Left colon (tissue), 2 donors: ENCODE data around the gene CCDC78. TPM values are rescaled to one million over a fixed set of nuclear protein-coding genes. Genes with fewer than 3 reads are reported as not detected.
"Not testable (repeated sequence)": the region's sequence is repeated elsewhere in the genome, so short reads cannot be mapped to it uniquely, and the experiment has no call there.

Experiments used
- ATAC-seq: fragments of 200-7000 bp; cut with Tn5 transposase; one replicate; pipeline ENCODE4 v1.9.1; 2020; ENCODE audit warnings: mild to moderate bottlenecking, moderate library complexity
- DNase-seq, 2 donors: peaks; one replicate each; pipeline ENCODE4 v3.0.0-alpha.2; 2020
- intact Hi-C, 2 donors: fragments of 100-400 bp; cut with DNase I in 1 of 2; cut with micrococcal nuclease in 1 of 2; formaldehyde crosslinking; loops; one replicate each; pipeline versions ENCODE4 v1.11.2 to v1.14.0; 2022; cut with DNase I, micrococcal nuclease
- total RNA-seq, 2 donors: library from RNA; stranded (reverse); fragmentation: NEBNext Ultra II Directional; extraction: Animal tissue kit (Norgen Biotek cat#: 25700); gene quantifications; one replicate each; pipeline ENCODE4 v1.2.1, GENCODE V29; 2021
- donor health status: DM: no; HTN: no; CAD: no.
- donor health status: DM: yes; HTN: yes; CAD: no.

CCDC78 gene
- total RNA-seq, 2 donors from 2014 or later, result 0.75 to 0.95 TPM

GRCh38 chr16:706189-707061 lies 19.8 kb downstream of the CCDC78 start:
- no peak for ATAC-seq
- intact Hi-C loops, result loop anchor here in 1 of 2 donors (10.0 kb wide), 1 partner anchor 48 kb away; no protein-coding TSS in a partner anchor
- DNase-seq, result no peak

GRCh38 chr16:705431-706188 lies 20.6 kb downstream of the CCDC78 start, which contains the start of gene FBXL16:
TSS of gene FBXL16 (minus strand) at chr16:705801. CDS start at chr16:697405, 8,396 bp downstream.
- intact Hi-C loops, result loop anchor here in 1 of 2 donors (10.0 kb wide), 1 partner anchor 49 kb away; no protein-coding TSS in a partner anchor
- ATAC-seq (peak; percentile 6), DNase-seq (no peak)

DNA sequence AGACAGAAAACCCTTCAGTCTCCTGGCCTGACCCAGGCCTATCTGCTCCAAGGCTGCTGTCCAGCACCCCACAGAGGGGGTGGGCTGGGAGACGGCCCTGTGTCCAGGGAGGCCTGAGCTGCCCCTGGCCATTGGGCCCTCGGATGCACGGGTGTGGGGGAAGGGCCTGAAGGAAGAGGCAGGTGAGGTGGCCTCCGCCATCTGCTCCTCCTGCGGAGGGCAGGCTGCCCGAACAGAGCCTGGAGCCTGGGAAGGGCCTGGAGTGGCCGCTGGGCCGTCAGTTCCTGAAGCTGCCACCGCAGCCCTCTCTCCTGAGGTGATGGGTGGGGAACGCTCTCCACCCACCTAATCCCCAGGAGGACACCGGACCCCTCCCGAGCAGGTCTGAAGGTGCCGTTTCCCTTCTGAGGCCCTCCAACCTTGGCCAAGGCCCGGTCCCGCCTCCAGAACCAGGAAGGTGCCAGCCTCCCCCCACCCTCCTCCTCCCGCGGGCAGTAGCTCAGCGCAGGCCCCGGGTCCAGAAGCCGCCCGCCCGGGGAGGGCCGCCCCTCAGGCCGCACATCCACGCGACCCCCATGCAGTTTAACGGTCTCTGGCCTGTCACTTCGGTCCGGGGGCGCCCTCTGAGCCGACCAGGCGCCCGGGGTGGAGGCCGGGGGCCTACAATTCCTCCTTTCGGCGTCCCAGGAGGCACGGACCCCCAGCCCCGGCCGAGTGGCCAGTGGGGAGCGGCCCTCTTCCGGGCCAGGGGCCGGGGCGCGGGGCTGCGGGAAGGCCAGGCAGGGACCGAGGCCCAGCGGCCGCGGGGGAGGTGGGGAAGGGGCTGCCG lies 21.5 kb downstream of the CCDC78 start:
- ATAC-seq, result no peak
- no peak for DNase-seq
- intact Hi-C loops, result loop anchor here in 1 of 2 donors (10.0 kb wide), 1 partner anchor 50 kb away; no protein-coding TSS in a partner anchor

- DNase-seq, result no peak
- intact Hi-C loops, result loop anchor here in 1 of 2 donors (10.0 kb wide), 1 partner anchor 51 kb away; no protein-coding TSS in a partner anchor
- no peak for ATAC-seq
These were observed 22.2 kb downstream of the CCDC78 start for GRCh38 chr16:704047-704446.

DNA sequence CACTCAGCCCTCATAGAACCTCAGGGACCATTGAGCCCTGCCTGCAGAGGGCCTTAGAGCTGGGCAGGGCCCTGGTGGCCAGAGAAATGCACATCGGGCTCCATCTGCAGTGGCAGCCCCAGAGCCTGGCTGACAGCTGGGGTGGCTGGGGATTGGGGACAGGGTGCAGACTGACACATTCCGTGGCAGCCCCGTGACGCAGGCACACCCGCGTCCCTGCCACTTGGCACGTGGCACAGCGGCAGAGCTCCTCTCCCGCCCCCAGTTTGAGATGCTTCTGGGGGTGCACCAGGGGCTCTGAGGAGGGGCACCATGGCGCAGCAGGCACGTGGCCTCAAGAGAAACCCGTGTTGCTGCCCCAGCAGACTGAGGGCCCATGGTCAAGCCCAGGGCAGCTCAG lies 22.8 kb downstream of the CCDC78 start:
- intact Hi-C loops, result loop anchor here in 1 of 2 donors (10.0 kb wide), 1 partner anchor 51 kb away; no protein-coding TSS in a partner anchor
- no peak for DNase-seq
- no peak for ATAC-seq

GRCh38 chr16:702341-702740 lies 23.9 kb downstream of the CCDC78 start:
- no peak for ATAC-seq
- intact Hi-C loops, result loop anchor here in 1 of 2 donors (10.0 kb wide), 1 partner anchor 52 kb away; no protein-coding TSS in a partner anchor
- DNase-seq, result no peak

DNA sequence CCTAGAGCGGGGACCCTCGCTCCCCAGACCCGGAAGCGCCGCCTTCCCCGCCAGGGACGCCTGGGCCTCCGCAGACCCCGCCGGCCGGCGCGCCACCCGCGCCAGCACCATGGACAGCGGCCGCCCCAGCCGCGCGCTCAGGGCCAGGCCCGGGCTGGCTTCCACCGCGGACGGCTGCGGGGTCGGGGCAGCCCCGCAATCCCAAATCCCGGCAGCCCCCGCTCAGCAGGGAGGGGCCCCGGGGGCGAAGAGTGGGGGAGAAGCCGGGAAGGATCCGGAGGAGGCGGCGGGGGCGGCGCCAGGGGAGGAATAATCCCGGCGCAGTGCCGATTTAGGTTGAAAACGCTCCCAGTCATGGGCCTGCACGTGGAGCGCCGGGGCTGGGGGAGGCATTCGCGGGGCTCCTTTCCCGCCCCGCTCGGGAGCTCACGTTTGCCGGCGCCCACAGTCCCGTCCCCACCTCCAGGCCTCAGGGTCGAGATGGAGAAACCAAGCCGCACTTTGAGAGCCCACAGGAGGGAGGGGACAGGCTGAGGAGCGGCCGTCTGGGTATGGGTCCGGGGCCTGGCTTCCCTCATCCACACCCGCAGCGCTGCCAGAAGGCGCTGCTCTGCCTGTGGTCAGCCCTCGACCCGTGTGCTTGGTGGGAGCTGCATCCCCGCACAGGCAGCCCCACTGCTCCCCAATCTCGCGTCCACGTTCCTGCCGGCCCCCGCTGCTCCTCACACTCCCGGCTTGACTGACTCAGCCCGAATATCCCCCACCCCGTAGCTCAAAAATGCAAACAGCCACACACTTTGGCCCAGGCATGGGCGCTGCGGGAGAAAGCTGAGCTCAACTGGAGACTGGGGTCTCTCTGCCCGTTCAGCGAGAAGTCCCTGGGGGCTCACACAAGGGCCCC lies 25.3 kb downstream of the CCDC78 start:
- no peak for DNase-seq
- peak; percentile 16 for ATAC-seq
- intact Hi-C loops, result loop anchor here in 1 of 2 donors (10.0 kb wide), 1 partner anchor 54 kb away; no protein-coding TSS in a partner anchor

- no peak for ATAC-seq
- intact Hi-C loops, result no loop called here
- DNase-seq, result no peak
These were observed 27.2 kb downstream of the CCDC78 start for GRCh38 chr16:698911-699671.

GRCh38 chr16:695355-696089 lies 30.7 kb downstream of the CCDC78 start:
- intact Hi-C loops, result no loop called here
- DNase-seq (peak; percentile 89 to 92), ATAC-seq (peak; percentile 86)

DNA sequence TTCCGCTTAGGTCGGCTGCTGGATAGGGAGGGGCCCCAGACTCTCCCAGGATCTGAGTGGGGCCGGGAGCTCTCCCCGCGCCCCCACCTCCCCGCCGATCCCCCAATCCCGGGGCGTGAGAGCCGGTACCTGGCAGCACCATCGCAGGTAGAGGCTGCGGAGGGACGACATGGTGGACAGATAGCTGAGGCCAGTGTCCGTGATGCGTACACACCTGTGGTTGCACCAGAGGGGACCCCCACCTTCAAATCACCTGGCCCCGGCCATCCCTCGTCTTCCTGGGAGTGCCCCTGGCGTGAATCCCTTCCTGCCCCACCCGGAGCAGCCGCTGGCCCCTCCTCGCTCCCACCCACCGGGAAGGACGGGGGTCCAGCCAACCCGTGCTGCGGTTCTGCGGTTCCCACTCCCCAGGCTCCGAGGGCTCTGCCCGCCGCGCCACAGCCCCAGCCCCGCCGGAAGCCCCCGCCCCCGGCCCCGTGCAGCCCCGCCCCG lies 31.3 kb downstream of the CCDC78 start:
- DNase-seq (no peak), ATAC-seq (no peak)
- intact Hi-C loops, result no loop called here

GRCh38 chr16:694187-694862 lies 31.9 kb downstream of the CCDC78 start:
- no peak for ATAC-seq
- no peak for DNase-seq
- intact Hi-C loops, result no loop called here

- DNase-seq, result no peak
These were observed 32.5 kb downstream of the CCDC78 start for GRCh38 chr16:693766-694165.

GRCh38 chr16:693364-693763 lies 32.9 kb downstream of the CCDC78 start:
- ATAC-seq (no peak), DNase-seq (no peak)
- intact Hi-C loops, result no loop called here

More at GRCh38 chr16:693766-694165, 32.5 kb downstream of the CCDC78 start:
- ATAC-seq, result no peak
- intact Hi-C loops, result no loop called here

- ATAC-seq (no peak), DNase-seq (no peak)
- intact Hi-C loops, result no loop called here
These were observed 33.7 kb downstream of the CCDC78 start for GRCh38 chr16:692356-693108.

- DNase-seq, ATAC-seq, intact Hi-C loops: not testable (repeated sequence)
These were observed 35.0 kb downstream of the CCDC78 start for GRCh38 chr16:691242-691641.
